Fibroblast of villous mesenchyme (primary cell): ENCODE data around the gene UQCRC2. TPM values are rescaled to one million over a fixed set of nuclear protein-coding genes. Genes with fewer than 3 reads are reported as not detected.
A peak's percentile ranks its signal among the peaks of the same experiment; 100 is the strongest.

Source experiments
- DNase-seq: peaks from one replicate; pipeline ENCODE4 v3.0.0-alpha.2; 2010; ENCODE audit warnings: low read depth
- H3K4me3 ChIP-seq: 2 replicates; pipeline ENCODE4 v1.5.1; 2011; ENCODE audit warnings: low read depth, mild to moderate bottlenecking, low read length
- CTCF ChIP-seq: IDR thresholded peaks from 2 replicates; pipeline ENCODE4 v1.5.1; 2012; ENCODE audit warnings: low read depth, mild to moderate bottlenecking, low read length; ENCODE audit not compliant: insufficient read depth
- total RNA-seq: library from RNA; depleted of rRNA; stranded (reverse); fragments of >200 nt; gene quantifications from 2 replicates; pipeline ENCODE4 v1.2.3, GENCODE V29; 2012

Gene UQCRC2
- total RNA-seq, 1 donor, result 225 TPM

- no peak for DNase-seq
- no peak for TF ChIP-seq CTCF
- no peak overlapping the region for H3K4me3 ChIP-seq
Observed at GRCh38 chr16:21984062-21984461, 30.9 kb downstream of the UQCRC2 start.

- H3K4me3 ChIP-seq, result no peak overlapping the region
- TF ChIP-seq CTCF, result no peak
- no peak for DNase-seq
Observed at GRCh38 chr16:21985524-21985923, 32.4 kb downstream of the UQCRC2 start.

- TF ChIP-seq CTCF, result no peak
- no peak for DNase-seq
- no peak overlapping the region for H3K4me3 ChIP-seq
Observed at GRCh38 chr16:21986692-21987246, 33.6 kb downstream of the UQCRC2 start.

GRCh38 chr16:21987498-21987897 is 34.3 kb downstream of the UQCRC2 start:
- no peak for DNase-seq
- TF ChIP-seq CTCF, result no peak
- no peak overlapping the region for H3K4me3 ChIP-seq

- no peak overlapping the region for H3K4me3 ChIP-seq
- DNase-seq, result peak; percentile 7
- TF ChIP-seq CTCF, result no peak
Observed at GRCh38 chr16:21989133-21989532, 36.0 kb downstream of the UQCRC2 start.

- no peak for TF ChIP-seq CTCF
- H3K4me3 ChIP-seq, result no peak overlapping the region
- no peak for DNase-seq
Observed at GRCh38 chr16:21989751-21990150, 36.6 kb downstream of the UQCRC2 start.

- TF ChIP-seq CTCF, result no peak
- peak; percentile 20 for DNase-seq
- H3K4me3 ChIP-seq, result no peak overlapping the region
Observed at GRCh38 chr16:21990381-21990944, 37.3 kb downstream of the UQCRC2 start.
